H1 (cell line): ENCODE measurements around the gene LTB. TPM values are rescaled to one million over a fixed set of nuclear protein-coding genes. Genes with fewer than 3 reads are reported as not detected.

ENCODE experiments used
- CTCF ChIA-PET: fragments of 300-600 bp; sonication (Branson Sonifier 250); formaldehyde crosslinking; loops from one replicate; lab custom pipeline; 2021; ENCODE audit not compliant: partially characterized antibody; lab: Charles Lee
- POLR2A ChIA-PET: fragments of 300-600 bp; sonication (Branson Sonifier 250); formaldehyde crosslinking; loops from one replicate; lab custom pipeline; 2021; ENCODE audit warnings: inconsistent platforms; ENCODE audit not compliant: partially characterized antibody; lab: Charles Lee
- DNase-seq, 2 experiments: peaks; one replicate each; pipeline versions ENCODE4 v3.0.0 to v3.0.0-alpha.2; 2010 to 2022; ENCODE audit warnings: low spot score in 2 of 2, low read depth in 1 of 2, mixed read lengths in 1 of 2
- FAIRE-seq: peaks from 2 replicates; lab custom pipeline; 2011; peaks lifted over from hg19 to GRCh38; lab: Jason Lieb, UNC
- H2AFZ ChIP-seq: 2 replicates; pipeline ENCODE4 v1.8.1; 2012; ENCODE audit warnings: low read length, inconsistent platforms
- H2AK5ac ChIP-seq: 2 replicates; pipeline ENCODE4 v1.6.1; 2013; ENCODE audit warnings: low read depth, low read length
- H2BK120ac ChIP-seq: replicated peaks from 2 replicates; pipeline ENCODE3; 2013; ENCODE audit warnings: low read depth, low read length, inconsistent platforms
- H2BK12ac ChIP-seq: 2 replicates; pipeline ENCODE4 v1.6.1; 2013; ENCODE audit warnings: low read depth, low read length
- H2BK15ac ChIP-seq: 2 replicates; pipeline ENCODE4 v1.6.1; 2013; ENCODE audit warnings: low read length
- H2BK20ac ChIP-seq: 2 replicates; pipeline ENCODE4 v1.6.1; 2013; ENCODE audit warnings: low read length
- H2BK5ac ChIP-seq: 2 replicates; pipeline ENCODE4 v1.6.1; 2013; ENCODE audit warnings: low read depth, low read length
- H3K14ac ChIP-seq: 2 replicates; pipeline ENCODE4 v1.6.1; 2013; ENCODE audit warnings: inconsistent platforms; ENCODE audit not compliant: insufficient read length
- H3K18ac ChIP-seq: 2 replicates; pipeline ENCODE4 v1.6.1; 2013; ENCODE audit warnings: low read length; ENCODE audit errors: extremely low read depth
- H3K23ac ChIP-seq: 2 replicates; pipeline ENCODE4 v1.6.1; 2013; ENCODE audit warnings: inconsistent platforms; ENCODE audit not compliant: insufficient read length
- H3K23me2 ChIP-seq: 2 replicates; pipeline ENCODE4 v1.6.1; 2013; ENCODE audit warnings: low read depth, low read length
- H3K27ac ChIP-seq: 2 replicates; pipeline ENCODE4 v1.6.1; 2011; ENCODE audit warnings: low read depth, low read length, inconsistent platforms
- H3K27me3 ChIP-seq, 4 experiments: replicated peaks in 1 of 4; 1 replicate in 1 of 4; 2 replicates in 3 of 4; pipeline versions ENCODE4 v1.6.1 to v1.8.1; 2011 to 2013; ENCODE audit warnings: low read length in 3 of 4, mild to moderate bottlenecking in 3 of 4, inconsistent platforms in 2 of 4, mixed read lengths in 2 of 4, moderate library complexity in 1 of 4; ENCODE audit not compliant: control insufficient read depth in 3 of 4, insufficient read depth in 3 of 4; ENCODE audit errors: extremely low read depth in 1 of 4
- H3K36me3 ChIP-seq, 4 experiments: 2 replicates each; pipeline versions ENCODE4 v1.6.1 to v1.8.1; 2011 to 2013; ENCODE audit warnings: mild to moderate bottlenecking in 4 of 4, low read length in 3 of 4, moderate library complexity in 2 of 4, control low read depth in 1 of 4, inconsistent platforms in 1 of 4; ENCODE audit not compliant: insufficient read depth in 4 of 4, control insufficient read depth in 2 of 4
- H3K4ac ChIP-seq: replicated peaks from 2 replicates; pipeline ENCODE3; 2013; ENCODE audit warnings: low read length, low read depth, mixed read lengths, inconsistent platforms; ENCODE audit not compliant: insufficient read length
- H3K4me1 ChIP-seq, 4 experiments: replicated peaks in 1 of 4; 1 replicate in 1 of 4; 2 replicates in 3 of 4; pipeline versions ENCODE4 v1.6.1 to v1.8.1; 2011 to 2013; ENCODE audit warnings: low read length in 3 of 4, inconsistent platforms in 2 of 4, mixed read lengths in 1 of 4; ENCODE audit not compliant: insufficient read depth in 4 of 4, control insufficient read depth in 3 of 4
- H3K4me2 ChIP-seq, 2 experiments: 2 replicates each; pipeline versions ENCODE4 v1.6.1 to v1.8.1; 2011 to 2013; ENCODE audit warnings: low read depth in 2 of 2, low read length in 2 of 2, control low read depth in 1 of 2, inconsistent platforms in 1 of 2, mild to moderate bottlenecking in 1 of 2; ENCODE audit not compliant: insufficient read depth in 1 of 2
- H3K4me3 ChIP-seq, 4 experiments: fragments of 200-600, 300-600 bp in 1 of 4; sonication (generic), shearing (Covaris generic), sonication (Bioruptor Twin) in 1 of 4; 2 replicates each; pipeline versions ENCODE4 v1.5.1 to v1.8.1; 2011 to 2016; ENCODE audit warnings: low read length in 4 of 4, low read depth in 3 of 4, control low read depth in 2 of 4, inconsistent platforms in 2 of 4, mild to moderate bottlenecking in 2 of 4, mixed read lengths in 1 of 4, moderate library complexity in 1 of 4; ENCODE audit not compliant: insufficient read depth in 2 of 4; ENCODE audit errors: extremely low read depth in 1 of 4
- H3K56ac ChIP-seq: replicated peaks from 2 replicates; pipeline ENCODE3; 2013; ENCODE audit warnings: low read depth, mild to moderate bottlenecking, mixed read lengths, low read length, inconsistent platforms; ENCODE audit not compliant: insufficient read length
- H3K79me1 ChIP-seq: 2 replicates; pipeline ENCODE4 v1.6.1; 2013; ENCODE audit warnings: low read depth, low read length, control low read depth
- H3K79me2 ChIP-seq, 2 experiments: 2 replicates each; pipeline versions ENCODE4 v1.6.1 to v1.8.1; 2012 to 2013; ENCODE audit warnings: low read length in 2 of 2, mild to moderate bottlenecking in 2 of 2, inconsistent platforms in 1 of 2; ENCODE audit not compliant: insufficient read depth in 2 of 2, control insufficient read depth in 1 of 2
- H3K9ac ChIP-seq, 4 experiments: replicated peaks in 1 of 4; 1 replicate in 1 of 4; 2 replicates in 3 of 4; pipeline versions ENCODE4 v1.6.1 to v1.8.1; 2011 to 2013; ENCODE audit warnings: low read depth in 3 of 4, low read length in 3 of 4, control low read depth in 2 of 4, mild to moderate bottlenecking in 2 of 4, moderate library complexity in 2 of 4, inconsistent platforms in 1 of 4; ENCODE audit errors: extremely low read depth in 1 of 4
- H3K9me3 ChIP-seq, 2 experiments: 2 replicates each; pipeline versions ENCODE4 v1.6.1 to v1.8.1; 2012 to 2013; ENCODE audit warnings: mild to moderate bottlenecking in 2 of 2, moderate library complexity in 2 of 2, control low read depth in 1 of 2, inconsistent platforms in 1 of 2, low read depth in 1 of 2, low read length in 1 of 2, mixed read lengths in 1 of 2; ENCODE audit not compliant: insufficient read depth in 2 of 2
- H4K20me1 ChIP-seq, 2 experiments: replicated peaks in 1 of 2; 2 replicates each; pipeline versions ENCODE3 to v1.8.1; 2011 to 2013; ENCODE audit warnings: inconsistent platforms in 2 of 2, low read length in 2 of 2, mild to moderate bottlenecking in 1 of 2; ENCODE audit not compliant: insufficient read depth in 2 of 2, control insufficient read depth in 1 of 2
- H4K5ac ChIP-seq: 2 replicates; pipeline ENCODE4 v1.6.1; 2013; ENCODE audit warnings: low read length, low read depth, mixed read lengths, inconsistent platforms; ENCODE audit not compliant: insufficient read length
- H4K8ac ChIP-seq: 2 replicates; pipeline ENCODE4 v1.8.0; 2013; ENCODE audit warnings: mild to moderate bottlenecking, moderate library complexity, low read length, inconsistent platforms; ENCODE audit not compliant: insufficient read depth; ENCODE audit errors: extremely low read depth
- H4K91ac ChIP-seq: replicated peaks from 2 replicates; pipeline ENCODE3; 2013; ENCODE audit warnings: low read length, mixed read lengths, inconsistent platforms; ENCODE audit not compliant: insufficient read length
- CHD1 ChIP-seq: IDR thresholded peaks from 2 replicates; pipeline ENCODE4 v1.6.1; 2012; ENCODE audit warnings: low read depth, low read length, improper control_type of control experiment
- WGBS, 2 experiments: shearing (Covaris generic) in 1 of 2; methylation state at CpG; one replicate each; pipeline versions ENCODE4 v1.1.6 to v1.1.7; 2013 to 2015; ENCODE audit warnings: low lambda C conversion rate in 2 of 2, mixed read lengths in 2 of 2, inconsistent platforms in 1 of 2, low coverage in 1 of 2, missing lambda C conversion rate in 1 of 2; ENCODE audit not compliant: insufficient replicate concordance in 2 of 2, insufficient coverage in 1 of 2, insufficient read length in 1 of 2; ENCODE audit errors: extremely low coverage in 1 of 2, missing lambda C conversion rate in 1 of 2; 5-methylcytosine and 5-hydroxymethylcytosine counted together
- polyA plus RNA-seq, 7 experiments: library from polyadenylated mRNA; depleted of rRNA in 3 of 7; stranded (reverse) in 5 of 7; unstranded in 2 of 7; fragments of >200 nt in 5 of 7; fragments of 200-250 nt in 2 of 7; gene quantifications; 1 replicate in 5 of 7; 2 replicates in 1 of 7; 4 replicates in 1 of 7; pipeline versions ENCODE4 v1.2.1 to v1.2.3, GENCODE V29; 2011 to 2013; ENCODE audit warnings: missing spikeins in 2 of 7, mixed read lengths in 2 of 7
- total RNA-seq: library from RNA; stranded (reverse); fragmentation: NEBNext Ultra II Directional; extraction: Animal tissue kit (Norgen Biotek cat#: 25700); gene quantifications from 2 replicates; pipeline ENCODE4 v1.2.1, GENCODE V29; 2021

LTB gene
- total and polyA plus RNA-seq, 2 of the 8 experiments (the other 6 are each of a cell fraction or from before 2014, with no cell fraction given), result 0.43 to 0.47 TPM

DNA sequence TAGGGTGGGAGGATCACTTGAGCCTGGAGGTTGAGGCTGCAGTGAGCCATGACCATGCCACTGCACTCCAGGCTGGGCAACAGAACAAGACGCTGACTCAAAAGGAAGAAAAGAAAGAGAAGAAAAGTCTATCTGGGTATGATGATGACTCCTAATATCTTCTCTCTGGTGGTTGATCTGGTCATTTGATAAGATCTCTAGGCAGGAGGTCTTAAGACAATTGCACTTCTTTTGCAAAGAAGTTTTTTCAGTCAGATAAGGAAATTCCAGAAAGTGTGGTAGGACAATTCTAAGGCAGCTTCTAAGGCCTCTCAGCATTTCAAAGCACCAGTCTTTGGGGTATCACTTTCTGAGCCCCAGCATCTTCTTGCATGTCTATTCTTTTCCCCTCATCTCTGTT is 25.1 kb upstream of the LTB start:
- H3K9ac ChIP-seq, result no peak overlapping the region
- no peak overlapping the region for H3K4me2 ChIP-seq
- no peaks in the 10 kb centered on the region for H3K79me1 ChIP-seq
- H3K27me3 ChIP-seq, result no peaks in the 10 kb centered on the region; a peak in 1 of 7 replicates
- WGBS, 2 experiments, result 58% methylated on average over 1 of the region's 1 CpG; no CpG with 5 or more reads in 1 of the 2 experiments
- no peak overlapping the region for H4K91ac ChIP-seq
- no peak overlapping the region for H3K27ac ChIP-seq
- H2AFZ ChIP-seq, result no peak overlapping the region
- no peak overlapping the region for H3K14ac ChIP-seq
- no peak overlapping the region for H3K18ac ChIP-seq
- ChIA-PET POLR2A (interaction anchor here (1.3 to 1.5 kb wide), 5 partner anchors 11 to 32 kb away, joined by 3 to 5 read pairs (median 3); no protein-coding TSS in a partner anchor), CTCF (interaction anchor here (0.6 to 21.1 kb wide), 7 partner anchors 8 to 84 kb away, joined by 3 to 613 read pairs (median 6); partner anchors contain the start of genes AIF1, ATP6V1G2, DDX39B and NFKBIL1)
- H3K79me2 ChIP-seq, result no peaks in the 10 kb centered on the region
- no peak for TF ChIP-seq CHD1
- H2BK5ac ChIP-seq, result no peak overlapping the region
- DNase-seq (no peak), FAIRE-seq (no peak)
- no peaks in the 10 kb centered on the region for H4K20me1 ChIP-seq
- no peak overlapping the region for H4K8ac ChIP-seq
- no peak overlapping the region for H2AK5ac ChIP-seq
- H2BK120ac ChIP-seq, result no peak overlapping the region
- no peak overlapping the region for H4K5ac ChIP-seq
- no peak overlapping the region for H2BK15ac ChIP-seq
- no peak overlapping the region for H3K4ac ChIP-seq
- no peak overlapping the region for H2BK20ac ChIP-seq
- no peak overlapping the region for H3K56ac ChIP-seq
- H3K4me1 ChIP-seq, result no peaks in the 10 kb centered on the region
- H3K23ac ChIP-seq, result no peak overlapping the region
- no peak overlapping the region for H2BK12ac ChIP-seq
- H3K23me2 ChIP-seq, result no peaks in the 10 kb centered on the region
- no peaks in the 10 kb centered on the region for H3K36me3 ChIP-seq
- no peaks in the 10 kb centered on the region for H3K9me3 ChIP-seq
- no peak overlapping the region for H3K4me3 ChIP-seq
